ENCODE data around the gene VPS52. TPM values are rescaled to one million over a fixed set of nuclear protein-coding genes. Genes with fewer than 3 reads are reported as not detected.

VPS52 gene
- total RNA-seq, 1 experiment from 2014 or later, result 51.0 TPM

DNA sequence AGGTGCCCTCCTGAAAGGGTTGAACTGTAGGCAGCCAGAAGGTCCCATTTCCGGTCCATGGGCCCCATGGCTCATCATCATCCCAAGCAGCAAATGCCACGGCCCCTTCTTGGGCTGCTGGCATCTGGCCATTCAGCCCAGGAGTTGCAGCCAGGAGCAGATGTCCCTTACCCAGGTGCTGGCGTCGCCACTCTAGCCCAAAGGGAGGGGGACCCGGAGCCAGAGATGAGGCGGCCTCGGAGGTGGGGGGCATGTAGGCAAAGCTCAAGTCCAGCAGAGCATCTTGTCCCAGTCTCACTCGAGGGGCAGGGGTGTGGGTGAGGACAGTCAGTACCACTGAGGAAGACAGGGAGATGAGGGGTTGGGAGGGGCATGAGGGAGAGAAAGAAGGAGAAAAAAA lies 33.4 kb upstream of the VPS52 start:
- no peak for DNase-seq (ENCODE audit: low read depth)

GRCh38 chr6:33304216-33304615 lies 32.5 kb upstream of the VPS52 start:
- DNase-seq (ENCODE audit: low read depth), result no peak

GRCh38 chr6:33301877-33302276 lies 30.2 kb upstream of the VPS52 start:
- no peak for DNase-seq (ENCODE audit: low read depth)

DNA sequence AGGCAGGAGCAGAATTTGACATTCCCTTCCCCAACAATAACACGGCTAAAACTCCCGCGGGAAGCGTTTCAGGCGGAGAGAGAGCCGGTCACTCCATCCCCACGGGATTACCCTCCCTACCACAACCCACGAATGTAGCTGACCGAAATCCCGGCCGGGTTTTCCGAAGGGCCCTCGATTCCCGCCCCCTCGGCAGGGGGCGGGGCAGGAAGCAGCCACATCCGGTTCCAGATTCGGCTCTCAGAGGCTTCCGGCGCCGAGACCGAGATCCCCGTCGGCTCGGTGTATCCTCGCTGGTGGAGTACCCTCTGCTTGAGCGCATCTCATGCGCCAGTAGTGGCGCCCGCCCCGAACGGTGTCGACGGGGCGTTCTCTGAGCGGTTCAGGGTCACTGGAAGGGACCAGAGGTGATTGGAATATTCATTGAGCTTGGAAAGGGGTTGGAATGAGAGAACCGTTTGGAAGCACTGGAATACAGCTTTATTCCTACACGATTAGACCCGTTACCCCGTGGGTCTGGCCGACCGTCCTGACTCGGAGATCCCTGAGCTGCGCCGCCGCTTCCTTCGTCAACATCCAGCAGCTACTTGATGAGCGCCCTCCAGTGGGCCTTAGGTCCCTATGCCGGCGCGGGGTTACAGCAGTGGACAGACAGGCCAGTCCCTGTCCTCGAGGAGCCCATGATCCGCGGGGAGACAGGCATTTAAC lies 27.7 kb upstream of the VPS52 start:
- DNase-seq (ENCODE audit: low read depth), result peak; percentile 92

- peak; percentile 61 for DNase-seq (ENCODE audit: low read depth)
Observed at GRCh38 chr6:33298773-33299236, 27.1 kb upstream of the VPS52 start, which contains the start of gene RGL2. Gene RGL2 (minus strand): TSS chr6:33298942. CDS start chr6:33298610, 332 bp downstream.

DNA sequence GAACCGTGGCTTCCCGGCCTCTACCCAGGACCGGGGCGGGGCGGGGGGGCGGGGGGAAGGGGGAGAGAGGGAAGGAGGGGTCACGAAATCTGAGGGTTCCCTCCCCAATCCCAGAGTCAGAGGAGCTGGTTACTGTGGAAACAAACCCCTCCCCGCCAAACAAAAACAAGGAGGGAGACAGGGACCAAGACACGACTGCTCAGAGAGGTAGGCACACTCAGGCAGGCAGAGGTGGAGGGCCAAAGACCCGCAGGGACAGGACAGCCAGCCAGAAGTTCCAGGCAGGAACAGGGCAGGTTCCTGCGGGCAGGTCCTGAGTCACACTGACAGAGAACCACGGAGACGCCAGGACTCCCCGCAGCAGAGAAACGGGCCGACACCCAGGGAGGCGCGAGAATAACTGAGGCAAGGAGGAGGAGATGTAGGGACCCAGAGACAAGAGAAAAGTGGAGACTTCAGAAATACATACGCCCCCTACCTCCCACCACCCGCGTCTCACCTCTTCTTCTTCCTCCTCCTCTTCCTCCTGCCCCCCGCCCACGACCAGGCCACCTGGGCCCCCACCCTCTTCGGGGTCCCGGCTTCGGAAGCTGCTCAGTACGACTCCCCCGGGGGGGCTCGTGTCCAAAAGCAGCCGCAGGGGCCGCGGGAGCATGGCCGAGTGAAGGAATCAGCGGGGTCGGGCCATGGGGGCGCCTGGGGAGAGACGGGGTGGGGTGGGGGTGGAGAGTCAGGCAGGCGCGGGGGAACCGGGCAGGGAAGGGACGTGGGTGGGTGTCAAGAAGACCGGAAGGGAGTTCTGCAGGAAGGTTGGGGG lies 26.5 kb upstream of the VPS52 start:
- peak; percentile 87 for DNase-seq (ENCODE audit: low read depth)

DNA sequence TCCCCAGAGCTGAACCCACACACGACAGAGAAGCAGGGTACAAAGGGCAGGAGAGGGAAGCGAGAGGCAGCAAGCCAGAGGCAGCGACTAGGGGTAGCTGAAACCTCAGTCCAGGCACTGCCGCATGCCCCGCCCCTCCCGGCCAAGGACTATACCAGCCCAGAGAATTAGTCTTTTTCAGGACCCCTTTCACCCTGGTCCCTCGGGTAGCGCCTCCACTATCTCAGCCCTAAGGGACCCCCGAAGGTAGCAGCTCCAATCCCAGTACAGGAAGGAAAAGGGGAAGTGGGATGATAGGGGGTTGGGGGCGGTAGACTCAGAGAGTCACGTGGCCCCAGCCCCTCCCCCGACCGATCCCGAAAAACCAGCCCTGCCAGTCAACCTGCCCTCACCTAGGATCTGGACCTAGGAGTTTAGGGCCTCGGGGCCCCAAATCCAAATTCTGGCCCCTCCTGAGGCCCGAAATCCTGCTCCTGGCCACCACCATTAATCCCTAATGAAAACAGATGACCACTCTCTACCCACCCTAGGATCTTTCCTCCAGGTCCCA lies 25.8 kb upstream of the VPS52 start:
- no peak for DNase-seq (ENCODE audit: low read depth)

DNA sequence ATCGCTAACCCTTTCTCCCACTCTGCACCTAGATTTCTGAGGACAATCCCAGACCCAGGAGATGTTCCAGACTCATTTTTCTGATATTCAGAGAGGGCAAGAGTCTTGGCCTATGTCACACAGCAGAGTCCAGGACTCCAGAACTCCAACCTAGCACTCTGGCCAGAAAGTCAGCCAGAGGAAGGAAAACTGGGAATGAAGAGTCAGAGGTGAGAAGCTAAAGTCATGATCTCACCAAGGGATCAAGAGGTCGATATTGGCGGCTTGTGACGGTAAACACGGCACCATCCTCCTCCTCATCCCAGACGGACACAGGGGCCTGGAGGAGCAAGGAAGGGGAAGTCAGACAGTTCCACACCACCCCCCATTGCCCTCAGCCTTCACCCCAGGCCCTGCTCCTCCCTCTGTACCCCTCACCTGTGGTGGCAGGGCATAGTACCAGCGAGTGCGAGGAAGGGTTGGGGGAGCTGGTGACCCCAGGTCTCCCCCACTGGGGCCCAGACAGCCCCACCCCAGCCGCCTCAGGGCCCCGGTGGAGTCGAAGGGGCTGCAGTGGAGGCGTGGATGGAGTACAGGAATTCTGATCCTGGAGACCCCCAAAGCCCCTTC lies 25.2 kb upstream of the VPS52 start:
- no peak for DNase-seq (ENCODE audit: low read depth)

- no peak for DNase-seq (ENCODE audit: low read depth)
Observed at GRCh38 chr6:33295621-33296369, 24.1 kb upstream of the VPS52 start.

GRCh38 chr6:33294086-33294823 lies 22.6 kb upstream of the VPS52 start:
- DNase-seq (ENCODE audit: low read depth), result no peak

DNA sequence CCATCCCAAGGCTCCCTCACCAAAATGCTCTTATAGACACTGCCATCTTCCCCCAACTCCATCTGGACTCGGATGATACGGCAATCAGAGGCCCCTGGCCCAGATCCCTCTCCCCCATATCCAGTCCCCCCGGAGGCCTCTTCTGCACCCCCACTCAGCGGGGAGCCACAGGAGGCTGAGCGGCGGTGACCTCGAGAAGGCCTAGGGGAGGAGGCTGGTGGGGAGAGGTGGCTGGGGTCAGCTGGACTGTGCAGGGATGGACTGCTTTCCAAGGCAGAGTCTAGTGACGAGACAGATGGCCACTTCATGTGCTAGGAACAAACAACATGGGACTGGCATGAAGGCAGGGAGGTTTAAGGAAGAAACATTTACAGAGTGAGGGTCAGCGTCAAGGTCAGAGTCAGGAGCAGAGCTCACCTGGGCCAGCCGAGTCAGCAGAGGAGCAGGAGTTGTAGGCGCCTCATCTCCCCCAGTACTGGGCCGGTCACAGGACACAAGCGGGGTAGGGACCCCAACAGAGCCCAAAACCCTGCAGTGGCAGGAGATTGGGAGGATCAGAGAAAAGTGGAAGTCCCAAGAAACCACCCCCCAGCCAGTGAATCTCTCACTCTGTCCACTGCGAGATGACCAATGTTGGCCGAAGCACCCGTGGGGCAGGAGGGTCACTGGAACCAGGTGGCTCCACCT lies 21.5 kb upstream of the VPS52 start:
- no peak for DNase-seq (ENCODE audit: low read depth)

DNA sequence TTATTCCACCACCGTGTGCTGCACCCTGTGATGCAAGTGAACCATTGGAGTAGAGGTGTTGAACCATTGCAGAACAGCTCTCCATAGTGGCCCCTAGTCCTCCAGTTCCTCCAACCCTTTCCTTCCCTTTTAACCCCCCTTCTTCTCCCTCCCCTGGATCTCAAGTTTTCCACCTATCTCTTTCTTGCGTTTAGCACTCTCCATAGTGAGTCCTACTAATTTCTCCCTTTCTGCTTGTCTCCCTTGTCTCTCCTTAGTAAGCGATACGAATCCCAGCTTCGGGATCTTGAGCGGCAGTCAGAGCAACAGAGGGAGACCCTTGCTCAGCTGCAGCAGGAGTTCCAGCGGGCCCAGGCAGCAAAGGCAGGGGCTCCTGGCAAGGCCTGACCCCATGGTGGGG lies 18.8 kb upstream of the VPS52 start:
- DNase-seq (ENCODE audit: low read depth), result no peak

- DNase-seq (ENCODE audit: low read depth), result no peak
Observed at GRCh38 chr6:33289784-33290315, 18.2 kb upstream of the VPS52 start.

GRCh38 chr6:33288921-33289783 lies 17.5 kb upstream of the VPS52 start, which contains the start of the genes PFDN6 and WDR46:
Gene PFDN6 (plus strand): TSS chr6:33289601. CDS start chr6:33289857, 256 bp downstream.
Gene WDR46 (minus strand): TSS chr6:33289239. CDS start chr6:33289170, 69 bp downstream.
- peak; percentile 88 for DNase-seq (ENCODE audit: low read depth)

GRCh38 chr6:33288141-33288920 lies 16.7 kb upstream of the VPS52 start:
- no peak for DNase-seq (ENCODE audit: low read depth)

- no peak for DNase-seq (ENCODE audit: low read depth)
Observed at GRCh38 chr6:33286946-33287914, 15.6 kb upstream of the VPS52 start.

All from LHCN-M2 (cell line).